Activated T-cell treated with anti-CD3 and anti-CD28 coated beads for 24 hours (primary cell): Measurements from ENCODE around the gene NFKB1.
A peak's percentile ranks its signal among the peaks of the same experiment; 100 is the strongest.
"Not testable (repeated sequence)": the region's sequence is repeated elsewhere in the genome, so short reads cannot be mapped to it uniquely, and the experiment has no call there.

ENCODE experiments used
- DNase-seq: peaks from one replicate; pipeline ENCODE4 v3.0.0-alpha.2; 2020; ENCODE audit warnings: low read depth

The NFKB1 gene

GRCh38 chr4:102500696-102501446 is at the start of gene NFKB1:
TSS of gene NFKB1 (plus strand) at chr4:102501359. CDS start at chr4:102525519, 24,160 bp downstream.
- DNase-seq: peak; percentile 74

GRCh38 chr4:102452854-102453253 is 48.3 kb upstream of the NFKB1 start:
- DNase-seq: no peak

GRCh38 chr4:102453827-102454226 is 47.3 kb upstream of the NFKB1 start:
- no peak for DNase-seq

- no peak for DNase-seq
Observed at GRCh38 chr4:102454268-102454667, 46.9 kb upstream of the NFKB1 start.

- DNase-seq: no peak
Observed at GRCh38 chr4:102454981-102455685, 46.0 kb upstream of the NFKB1 start.

GRCh38 chr4:102455750-102456149 is 45.4 kb upstream of the NFKB1 start:
- no peak for DNase-seq

- DNase-seq: no peak
Observed at GRCh38 chr4:102466298-102466697, 34.9 kb upstream of the NFKB1 start.

GRCh38 chr4:102469806-102470205 is 31.4 kb upstream of the NFKB1 start:
- DNase-seq: no peak

GRCh38 chr4:102472441-102473013 is 28.6 kb upstream of the NFKB1 start:
- DNase-seq: no peak

- DNase-seq: no peak
Observed at GRCh38 chr4:102473476-102473875, 27.7 kb upstream of the NFKB1 start.

GRCh38 chr4:102474736-102475504 is 26.2 kb upstream of the NFKB1 start:
- no peak for DNase-seq

- no peak for DNase-seq
Observed at GRCh38 chr4:102477657-102478056, 23.5 kb upstream of the NFKB1 start.

- DNase-seq: no peak
Observed at GRCh38 chr4:102478186-102478585, 23.0 kb upstream of the NFKB1 start.

GRCh38 chr4:102479832-102480231 is 21.3 kb upstream of the NFKB1 start:
- not testable (repeated sequence) for DNase-seq

GRCh38 chr4:102483120-102483519 is 18.0 kb upstream of the NFKB1 start:
- no peak for DNase-seq

GRCh38 chr4:102483990-102484692 is 17.0 kb upstream of the NFKB1 start:
- not testable (repeated sequence) for DNase-seq

GRCh38 chr4:102492531-102493241 is 8.5 kb upstream of the NFKB1 start:
- DNase-seq: no peak

GRCh38 chr4:102493257-102493656 is 7.9 kb upstream of the NFKB1 start:
- DNase-seq: no peak

GRCh38 chr4:102493794-102494193 is 7.4 kb upstream of the NFKB1 start:
- no peak for DNase-seq

GRCh38 chr4:102494603-102495002 is 6.6 kb upstream of the NFKB1 start:
- no peak for DNase-seq

GRCh38 chr4:102497986-102498385 is 3.2 kb upstream of the NFKB1 start:
- no peak for DNase-seq
